Gastroesophageal sphincter (tissue), 4 donors: ENCODE measurements around the gene LETM1. TPM values are rescaled to one million over a fixed set of nuclear protein-coding genes. Genes with fewer than 3 reads are reported as not detected.
A peak's percentile ranks its signal among the peaks of the same experiment; 100 is the strongest.

Experiments
- ATAC-seq: fragments of 150-250 bp; one replicate; pipeline ENCODE4 v1.9.1; 2016; ENCODE audit warnings: mild to moderate bottlenecking, moderate library complexity
- H3K27ac ChIP-seq, 4 donors: fragments of 200-600 bp; sonication (generic) in 3 of 4; 1 replicate in 3 of 4; 2 replicates in 1 of 4; pipeline ENCODE4 v1.5.1; 2016 to 2019
- H3K27me3 ChIP-seq: fragments of 200-600 bp; sonication (generic); one replicate; pipeline ENCODE4 v1.5.1; 2019
- H3K36me3 ChIP-seq, 2 donors: fragments of 200-600 bp; sonication (generic); one replicate each; pipeline ENCODE4 v1.5.1; 2019; ENCODE audit warnings: control low read depth in 1 of 2
- H3K4me1 ChIP-seq, 3 donors: fragments of 200-600 bp; sonication (generic); 1 replicate in 2 of 3; 2 replicates in 1 of 3; pipeline ENCODE4 v1.5.1; 2016 to 2019; ENCODE audit warnings: control low read depth in 2 of 3
- H3K4me3 ChIP-seq, 2 donors: fragments of 200-600 bp; sonication (generic); one replicate each; pipeline ENCODE4 v1.5.1; 2019; ENCODE audit warnings: mild to moderate bottlenecking in 1 of 2, moderate library complexity in 1 of 2
- H3K9me3 ChIP-seq, 3 donors: fragments of 200-600 bp; sonication (generic); one replicate each; pipeline ENCODE4 v1.5.1; 2017 to 2019; ENCODE audit warnings: control low read depth in 2 of 3
- EP300 ChIP-seq: sonication (generic); formaldehyde crosslinking; IDR thresholded peaks from one replicate; pipeline ENCODE4 v1.6.1; 2017; ENCODE audit warnings: antibody characterized with exemption, mild to moderate bottlenecking
- POLR2A ChIP-seq, 2 donors: fragments of 450-650 bp; IDR thresholded peaks; one replicate each; pipeline ENCODE4 v1.6.1; 2017; ENCODE audit warnings: antibody characterized with exemption in 2 of 2, mild to moderate bottlenecking in 2 of 2, moderate library complexity in 1 of 2
- POLR2AphosphoS5 ChIP-seq: sonication (generic); formaldehyde crosslinking; IDR thresholded peaks from one replicate; pipeline ENCODE4 v1.6.1; 2017; ENCODE audit warnings: antibody characterized with exemption
- WGBS, 2 donors: methylation state at CpG; one replicate each; pipeline ENCODE4 v1.1.5; 2018; ENCODE audit warnings: low coverage in 1 of 2; 5-methylcytosine and 5-hydroxymethylcytosine counted together
- total RNA-seq, 4 donors: library from RNA; depleted of rRNA; stranded (reverse); fragments of >200 nt; gene quantifications; one replicate each; pipeline ENCODE4 v1.1.0, GENCODE V29; 2016
- TF ChIP-seq, protein P1 (sequence below), 4 experiments: fragments of 200-600 bp in 2 of 4; fragments of 450-650 bp in 2 of 4; sonication (generic) in 1 of 4; IDR thresholded peaks; one replicate each; pipeline ENCODE4 v1.5.1; 2017 to 2019; ENCODE audit warnings: antibody characterized with exemption in 4 of 4, mild to moderate bottlenecking in 2 of 4, moderate library complexity in 2 of 4

LETM1 gene
- total RNA-seq, 4 donors from 2014 or later = 24.0 to 29.2 (median 26.9) TPM

DNA sequence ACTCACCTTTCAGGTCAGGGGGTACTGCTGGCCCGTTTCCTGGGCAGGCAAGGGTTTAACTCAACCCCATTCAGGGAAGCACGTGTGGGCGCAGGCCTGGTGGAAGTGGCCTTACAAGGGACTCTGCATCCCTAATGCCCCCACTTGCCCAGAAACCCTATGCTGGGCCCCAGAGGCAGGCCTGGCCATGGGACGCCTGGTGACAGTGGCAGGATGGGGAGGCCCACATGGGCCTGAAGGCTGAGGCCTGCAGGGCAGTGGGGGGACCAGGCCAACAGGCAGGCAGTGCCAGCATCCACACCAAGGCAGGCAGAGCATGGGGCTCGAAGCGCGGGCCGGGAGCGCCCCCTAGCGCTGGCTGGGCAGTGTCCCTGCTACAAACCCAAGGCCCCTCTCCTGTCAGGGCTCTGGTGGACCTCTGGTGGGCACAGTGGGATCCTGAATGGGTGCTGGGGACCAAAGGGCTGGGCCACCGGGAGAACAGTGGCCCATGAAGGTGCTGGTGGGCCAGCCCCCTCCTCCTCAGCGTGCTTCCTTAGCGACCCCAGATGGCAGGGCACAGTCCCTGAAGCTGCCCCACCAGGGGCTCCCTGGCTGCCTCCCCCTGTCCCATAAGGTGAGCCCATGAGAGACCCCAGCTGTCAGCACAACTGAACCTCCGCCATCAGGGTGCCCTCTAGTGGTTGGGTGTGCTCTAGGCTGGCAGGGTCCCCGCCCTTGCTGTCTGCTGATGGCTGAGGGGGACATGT, 46.0 kb downstream of the LETM1 start:
- no peaks in the 10 kb centered on the region for H3K4me1 ChIP-seq
- no peak overlapping the region for H3K27ac ChIP-seq
- H3K27me3 ChIP-seq = peaks cover 18% of the 10 kb centered on the region
- peak; percentile 57 for ATAC-seq
- TF ChIP-seq, protein P1, sequence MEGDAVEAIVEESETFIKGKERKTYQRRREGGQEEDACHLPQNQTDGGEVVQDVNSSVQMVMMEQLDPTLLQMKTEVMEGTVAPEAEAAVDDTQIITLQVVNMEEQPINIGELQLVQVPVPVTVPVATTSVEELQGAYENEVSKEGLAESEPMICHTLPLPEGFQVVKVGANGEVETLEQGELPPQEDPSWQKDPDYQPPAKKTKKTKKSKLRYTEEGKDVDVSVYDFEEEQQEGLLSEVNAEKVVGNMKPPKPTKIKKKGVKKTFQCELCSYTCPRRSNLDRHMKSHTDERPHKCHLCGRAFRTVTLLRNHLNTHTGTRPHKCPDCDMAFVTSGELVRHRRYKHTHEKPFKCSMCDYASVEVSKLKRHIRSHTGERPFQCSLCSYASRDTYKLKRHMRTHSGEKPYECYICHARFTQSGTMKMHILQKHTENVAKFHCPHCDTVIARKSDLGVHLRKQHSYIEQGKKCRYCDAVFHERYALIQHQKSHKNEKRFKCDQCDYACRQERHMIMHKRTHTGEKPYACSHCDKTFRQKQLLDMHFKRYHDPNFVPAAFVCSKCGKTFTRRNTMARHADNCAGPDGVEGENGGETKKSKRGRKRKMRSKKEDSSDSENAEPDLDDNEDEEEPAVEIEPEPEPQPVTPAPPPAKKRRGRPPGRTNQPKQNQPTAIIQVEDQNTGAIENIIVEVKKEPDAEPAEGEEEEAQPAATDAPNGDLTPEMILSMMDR (IDR thresholded peaks at IDR 0.05) = peak in 3 of 4 experiments; percentile 45 to 81 (median 58)
- TF ChIP-seq POLR2A (IDR thresholded peaks at IDR 0.05) (no peak), POLR2AphosphoS5 (no peak), EP300 (no peak)
- peaks cover 0 to 39% of the 10 kb centered on the region in 2 donors for H3K36me3 ChIP-seq
- 28% methylated on average over 2 of the region's 15 CpGs; no CpG with 5 or more reads in 1 of the 2 donors for WGBS, 2 donors
- H3K4me3 ChIP-seq = no peak overlapping the region
- no peaks in the 10 kb centered on the region for H3K9me3 ChIP-seq

GRCh38 chr4:1808851-1809753, 46.9 kb downstream of the LETM1 start:
- Histone ChIP-seq H3K9me3 (no peaks in the 10 kb centered on the region), H3K4me3 (no peak overlapping the region), H3K27ac (no peak overlapping the region), H3K36me3 (peaks cover 0 to 30% of the 10 kb centered on the region in 2 donors), H3K27me3 (peaks cover 21% of the 10 kb centered on the region), H3K4me1 (no peaks in the 10 kb centered on the region)
- TF ChIP-seq POLR2A (IDR thresholded peaks at IDR 0.05) (no peak), POLR2AphosphoS5 (no peak), EP300 (no peak)
- TF ChIP-seq, protein P1 (IDR thresholded peaks at IDR 0.05) = no peak
- no peak for ATAC-seq
- 61 to 68% methylated on average over 4 of the region's 11 CpGs for WGBS, 2 donors

DNA sequence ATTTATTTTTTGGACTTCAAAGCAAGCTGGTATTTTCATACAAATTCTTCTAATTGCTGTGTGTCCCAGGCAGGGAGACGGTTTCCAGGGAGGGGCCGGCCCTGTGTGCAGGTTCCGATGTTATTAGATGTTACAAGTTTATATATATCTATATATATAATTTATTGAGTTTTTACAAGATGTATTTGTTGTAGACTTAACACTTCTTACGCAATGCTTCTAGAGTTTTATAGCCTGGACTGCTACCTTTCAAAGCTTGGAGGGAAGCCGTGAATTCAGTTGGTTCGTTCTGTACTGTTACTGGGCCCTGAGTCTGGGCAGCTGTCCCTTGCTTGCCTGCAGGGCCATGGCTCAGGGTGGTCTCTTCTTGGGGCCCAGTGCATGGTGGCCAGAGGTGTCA, 47.6 kb downstream of the LETM1 start:
- WGBS, 2 donors = 89 to 95% methylated on average over 3 to 6 of the region's 6 CpGs
- no peak for TF ChIP-seq POLR2AphosphoS5
- TF ChIP-seq, protein P1 (IDR thresholded peaks at IDR 0.05) = no peak
- TF ChIP-seq EP300 = no peak
- no peak for TF ChIP-seq POLR2A (IDR thresholded peaks at IDR 0.05)
- Histone ChIP-seq H3K27ac (no peak overlapping the region), H3K36me3 (peaks cover 0 to 23% of the 10 kb centered on the region in 2 donors), H3K9me3 (no peaks in the 10 kb centered on the region), H3K4me1 (no peaks in the 10 kb centered on the region), H3K4me3 (no peak overlapping the region), H3K27me3 (peaks cover 21% of the 10 kb centered on the region)
- ATAC-seq = no peak

DNA sequence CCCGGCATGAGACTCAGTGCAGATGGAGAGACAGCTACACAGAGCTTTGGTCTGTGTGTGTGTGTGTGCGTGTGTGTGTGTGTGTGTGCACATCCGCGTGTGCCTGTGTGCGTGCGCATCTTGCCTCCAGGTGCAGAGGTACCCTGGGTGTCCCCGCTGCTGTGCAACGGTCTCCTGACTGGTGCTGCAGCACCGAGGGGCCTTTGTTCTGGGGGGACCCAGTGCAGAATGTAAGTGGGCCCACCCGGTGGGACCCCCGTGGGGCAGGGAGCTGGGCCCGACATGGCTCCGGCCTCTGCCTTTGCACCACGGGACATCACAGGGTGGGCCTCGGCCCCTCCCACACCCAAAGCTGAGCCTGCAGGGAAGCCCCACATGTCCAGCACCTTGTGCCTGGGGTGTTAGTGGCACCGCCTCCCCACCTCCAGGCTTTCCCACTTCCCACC, 48.6 kb downstream of the LETM1 start:
- WGBS, 2 donors = 71% methylated on average over 1 of the region's 16 CpGs; no CpG with 5 or more reads in 1 of the 2 donors
- H3K4me1 ChIP-seq = no peaks in the 10 kb centered on the region
- peaks cover 21% of the 10 kb centered on the region for H3K27me3 ChIP-seq
- no peak overlapping the region for H3K4me3 ChIP-seq
- no peaks in the 10 kb centered on the region for H3K9me3 ChIP-seq
- no peak for ATAC-seq
- no peak overlapping the region for H3K27ac ChIP-seq
- peaks cover 0 to 13% of the 10 kb centered on the region in 2 donors for H3K36me3 ChIP-seq
- no peak for TF ChIP-seq EP300
- TF ChIP-seq POLR2AphosphoS5 = no peak
- no peak for TF ChIP-seq POLR2A (IDR thresholded peaks at IDR 0.05)
- TF ChIP-seq, protein P1 (IDR thresholded peaks at IDR 0.05) = no peak
